Ishikawa (cell line): ENCODE results near the gene RPL23.

Experiments used
- CEBPB ChIP-seq: IDR thresholded peaks from 2 replicates; pipeline ENCODE4 v1.6.1; 2012
- CREB1 ChIP-seq: IDR thresholded peaks from 2 replicates; pipeline ENCODE4 v1.6.1; 2012; ENCODE audit warnings: low read depth
- EP300 ChIP-seq: IDR thresholded peaks from 2 replicates; pipeline ENCODE4 v1.6.1; 2012; ENCODE audit warnings: borderline replicate concordance
- MAX ChIP-seq: IDR thresholded peaks from 2 replicates; pipeline ENCODE4 v1.6.1; 2012
- NFIC ChIP-seq: IDR thresholded peaks from 2 replicates; pipeline ENCODE4 v1.6.1; 2012
- RAD21 ChIP-seq: IDR thresholded peaks from 2 replicates; pipeline ENCODE4 v1.6.1; 2012; ENCODE audit warnings: low read depth
- TAF1 ChIP-seq: IDR thresholded peaks from 2 replicates; pipeline ENCODE4 v1.6.1; 2012; ENCODE audit warnings: low read depth, mild to moderate bottlenecking
- TCF12 ChIP-seq: IDR thresholded peaks from 2 replicates; pipeline ENCODE4 v1.6.1; 2012; ENCODE audit warnings: low read depth
- TEAD4 ChIP-seq: IDR thresholded peaks from 2 replicates; pipeline ENCODE4 v1.6.1; 2012
- YY1 ChIP-seq: IDR thresholded peaks from 2 replicates; pipeline ENCODE4 v1.6.1; 2012; ENCODE audit warnings: low read depth
- TF ChIP-seq, protein P1 (sequence below): IDR thresholded peaks from 2 replicates; pipeline ENCODE4 v1.6.1; 2012; ENCODE audit warnings: low read depth, mild to moderate bottlenecking

DNA sequence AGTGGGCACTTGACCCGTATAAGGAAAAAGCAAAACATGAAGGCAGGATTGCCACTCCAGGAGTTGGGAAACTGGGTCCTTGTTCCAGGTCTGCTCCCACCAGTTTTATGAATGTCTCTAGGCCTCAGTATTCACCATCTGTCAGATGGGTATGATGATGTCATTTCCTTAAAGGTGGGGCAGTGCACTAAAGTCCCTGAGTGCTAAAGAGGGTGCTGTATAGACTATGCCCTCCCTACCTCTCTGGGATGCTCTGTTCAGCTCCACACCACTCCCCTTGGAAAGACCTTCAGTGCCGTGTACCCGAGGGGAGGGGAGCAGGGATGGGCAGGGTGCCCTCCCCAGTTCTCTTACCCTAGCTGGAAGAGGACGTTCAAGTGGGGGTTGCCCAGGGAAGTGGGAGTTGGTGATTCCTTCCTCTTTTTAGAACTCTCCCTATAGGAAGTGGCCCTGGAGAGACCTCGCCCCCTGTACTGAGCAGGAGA is 18.5 kb upstream of the RPL23 start:
- TF ChIP-seq YY1 (no peak), EP300 (no peak), MAX (no peak), TAF1 (no peak), NFIC (no peak), RAD21 (no peak), CREB1 (no peak), TEAD4 (no peak), CEBPB (no peak), TCF12 (no peak)
- TF ChIP-seq, protein P1, sequence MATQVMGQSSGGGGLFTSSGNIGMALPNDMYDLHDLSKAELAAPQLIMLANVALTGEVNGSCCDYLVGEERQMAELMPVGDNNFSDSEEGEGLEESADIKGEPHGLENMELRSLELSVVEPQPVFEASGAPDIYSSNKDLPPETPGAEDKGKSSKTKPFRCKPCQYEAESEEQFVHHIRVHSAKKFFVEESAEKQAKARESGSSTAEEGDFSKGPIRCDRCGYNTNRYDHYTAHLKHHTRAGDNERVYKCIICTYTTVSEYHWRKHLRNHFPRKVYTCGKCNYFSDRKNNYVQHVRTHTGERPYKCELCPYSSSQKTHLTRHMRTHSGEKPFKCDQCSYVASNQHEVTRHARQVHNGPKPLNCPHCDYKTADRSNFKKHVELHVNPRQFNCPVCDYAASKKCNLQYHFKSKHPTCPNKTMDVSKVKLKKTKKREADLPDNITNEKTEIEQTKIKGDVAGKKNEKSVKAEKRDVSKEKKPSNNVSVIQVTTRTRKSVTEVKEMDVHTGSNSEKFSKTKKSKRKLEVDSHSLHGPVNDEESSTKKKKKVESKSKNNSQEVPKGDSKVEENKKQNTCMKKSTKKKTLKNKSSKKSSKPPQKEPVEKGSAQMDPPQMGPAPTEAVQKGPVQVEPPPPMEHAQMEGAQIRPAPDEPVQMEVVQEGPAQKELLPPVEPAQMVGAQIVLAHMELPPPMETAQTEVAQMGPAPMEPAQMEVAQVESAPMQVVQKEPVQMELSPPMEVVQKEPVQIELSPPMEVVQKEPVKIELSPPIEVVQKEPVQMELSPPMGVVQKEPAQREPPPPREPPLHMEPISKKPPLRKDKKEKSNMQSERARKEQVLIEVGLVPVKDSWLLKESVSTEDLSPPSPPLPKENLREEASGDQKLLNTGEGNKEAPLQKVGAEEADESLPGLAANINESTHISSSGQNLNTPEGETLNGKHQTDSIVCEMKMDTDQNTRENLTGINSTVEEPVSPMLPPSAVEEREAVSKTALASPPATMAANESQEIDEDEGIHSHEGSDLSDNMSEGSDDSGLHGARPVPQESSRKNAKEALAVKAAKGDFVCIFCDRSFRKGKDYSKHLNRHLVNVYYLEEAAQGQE = no peak
